Measurements from ENCODE around the gene GUCA1A. TPM values are rescaled to one million over a fixed set of nuclear protein-coding genes. Genes with fewer than 3 reads are reported as not detected.
A peak's percentile ranks its signal among the peaks of the same experiment; 100 is the strongest.
"Not testable (repeated sequence)": the region's sequence is repeated elsewhere in the genome, so short reads cannot be mapped to it uniquely, and the experiment has no call there.

Gene GUCA1A
- total RNA-seq, 1 donor from 2014 or later, result 0.41 TPM

GRCh38 chr6:42166444-42167141, 6.6 kb upstream of the GUCA1A start:
- Mint-ChIP-seq H3K27ac (peak overlapping the region; percentile 82), H3K9me3 (no peaks in the 10 kb centered on the region), H3K4me1 (ENCODE audit: unreplicated experiment) (peaks cover 8% of the 10 kb centered on the region), H3K4me3 (no peak overlapping the region), H3K27me3 (peaks cover 4% of the 10 kb centered on the region), H3K36me3 (no peaks in the 10 kb centered on the region)
- DNase-seq (ENCODE audit: extremely low spot score, unreplicated experiment), result peak; percentile 83
- TF ChIP-seq CTCF (conservative IDR thresholded peaks at IDR 0.05), result peak; percentile 92

DNA sequence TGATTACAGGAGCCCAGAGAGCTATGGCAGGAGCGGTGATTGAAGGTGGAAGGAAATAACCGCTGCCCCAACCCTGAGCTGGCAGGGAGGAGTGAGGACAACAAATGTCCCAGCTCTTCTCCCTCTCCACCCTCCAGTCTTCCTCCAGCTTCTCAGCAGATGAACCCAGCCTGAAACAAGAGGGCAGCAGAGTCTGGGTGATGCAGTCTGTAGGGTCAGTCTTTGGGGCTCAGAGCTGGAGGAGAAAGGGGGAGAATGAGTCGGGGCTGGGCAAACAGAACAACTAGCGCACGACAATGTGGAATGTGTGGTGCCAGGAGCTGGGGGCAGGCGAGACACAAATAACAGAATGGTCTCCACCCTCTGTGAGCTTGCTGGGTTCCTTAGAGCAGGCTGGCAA, 4.5 kb upstream of the GUCA1A start:
- peaks cover 8% of the 10 kb centered on the region for H3K4me1 Mint-ChIP-seq (ENCODE audit: unreplicated experiment)
- TF ChIP-seq CTCF (conservative IDR thresholded peaks at IDR 0.05), result no peak
- H3K9me3 Mint-ChIP-seq, result no peaks in the 10 kb centered on the region
- H3K36me3 Mint-ChIP-seq, result no peaks in the 10 kb centered on the region
- H3K4me3 Mint-ChIP-seq, result no peak overlapping the region
- DNase-seq (ENCODE audit: extremely low spot score, unreplicated experiment), result no peak
- H3K27me3 Mint-ChIP-seq, result peaks cover 4% of the 10 kb centered on the region
- H3K27ac Mint-ChIP-seq, result peak overlapping the region; percentile 32

DNA sequence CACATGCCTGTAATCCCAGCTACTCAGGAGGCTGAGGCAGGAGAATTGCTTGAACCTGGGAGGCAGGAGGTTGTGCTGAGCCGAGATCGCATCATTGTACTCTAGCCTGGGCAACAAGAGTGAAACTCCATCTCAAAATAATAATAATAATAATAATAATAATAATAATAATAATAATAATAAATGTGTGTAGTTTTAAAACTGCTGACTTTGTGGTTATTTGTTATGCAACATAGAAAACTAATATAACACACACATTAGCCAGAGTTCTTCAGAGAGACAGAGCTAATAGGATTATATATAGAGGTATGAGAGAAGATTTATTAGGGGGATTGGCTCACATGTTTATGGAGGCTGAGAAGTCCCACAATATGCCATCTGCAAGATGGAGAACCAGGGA, 3.4 kb upstream of the GUCA1A start:
- H3K9me3 Mint-ChIP-seq; H3K4me3 Mint-ChIP-seq; H3K36me3 Mint-ChIP-seq; H3K27ac Mint-ChIP-seq; DNase-seq (ENCODE audit: extremely low spot score, unreplicated experiment); H3K27me3 Mint-ChIP-seq; H3K4me1 Mint-ChIP-seq (ENCODE audit: unreplicated experiment): not testable (repeated sequence)

- no peak overlapping the region for H3K4me3 Mint-ChIP-seq
- H3K27me3 Mint-ChIP-seq, result no peaks in the 10 kb centered on the region
- H3K9me3 Mint-ChIP-seq, result no peaks in the 10 kb centered on the region
- DNase-seq (ENCODE audit: extremely low spot score, unreplicated experiment), result no peak
- no peak for TF ChIP-seq CTCF (conservative IDR thresholded peaks at IDR 0.05)
- H3K27ac Mint-ChIP-seq, result no peak overlapping the region
- H3K4me1 Mint-ChIP-seq (ENCODE audit: unreplicated experiment), result no peaks in the 10 kb centered on the region
- no peaks in the 10 kb centered on the region for H3K36me3 Mint-ChIP-seq
Observed at GRCh38 chr6:42171813-42172581, 1.2 kb upstream of the GUCA1A start.

DNA sequence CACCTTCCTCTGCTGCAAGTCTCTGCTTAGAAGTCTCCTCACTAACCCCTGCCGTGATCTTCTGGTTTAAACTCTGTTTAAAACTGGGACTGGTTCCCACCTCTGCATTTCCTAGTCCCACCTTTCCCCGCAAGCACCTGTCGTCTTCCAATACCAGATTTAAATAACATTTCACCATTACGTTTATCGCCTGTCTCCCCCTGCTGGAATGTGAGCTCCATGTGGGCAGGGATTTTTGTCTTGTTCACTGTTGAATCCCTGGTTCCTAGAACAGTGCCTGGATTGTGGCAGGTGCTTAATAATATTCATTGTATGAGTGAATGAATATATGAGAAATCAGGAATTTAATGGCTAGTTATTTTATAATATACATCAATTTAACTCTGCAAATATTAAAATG, 2.7 kb downstream of the GUCA1A start:
- Mint-ChIP-seq H3K27ac (no peak overlapping the region), H3K9me3 (no peaks in the 10 kb centered on the region), H3K27me3 (peaks cover 6% of the 10 kb centered on the region), H3K4me3 (no peak overlapping the region), H3K4me1 (ENCODE audit: unreplicated experiment) (no peaks in the 10 kb centered on the region), H3K36me3 (no peaks in the 10 kb centered on the region)
- DNase-seq (ENCODE audit: extremely low spot score, unreplicated experiment), result no peak
- peak; percentile 38 for TF ChIP-seq CTCF (conservative IDR thresholded peaks at IDR 0.05)

DNA sequence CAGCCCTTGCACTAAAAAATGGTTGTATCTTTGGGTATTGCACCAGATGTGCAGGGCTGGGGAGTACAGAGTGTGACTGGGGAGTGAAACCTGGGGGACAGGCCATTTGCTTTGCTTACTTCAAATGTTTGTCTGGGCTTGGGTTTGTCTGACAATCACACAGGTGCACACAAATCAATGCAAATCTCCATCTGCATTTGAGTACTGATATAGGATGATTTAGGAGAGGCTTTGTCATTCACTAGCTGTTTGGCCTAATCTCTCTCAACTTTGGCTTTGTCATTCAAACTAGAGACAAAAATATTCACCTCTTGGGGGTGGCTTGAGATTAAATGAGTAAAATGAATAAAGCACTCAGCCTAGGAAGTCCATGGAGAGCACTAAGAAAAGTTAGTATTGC, 3.8 kb downstream of the GUCA1A start:
- H3K36me3 Mint-ChIP-seq, result no peaks in the 10 kb centered on the region
- no peak overlapping the region for H3K27ac Mint-ChIP-seq
- no peaks in the 10 kb centered on the region for H3K4me1 Mint-ChIP-seq (ENCODE audit: unreplicated experiment)
- H3K9me3 Mint-ChIP-seq, result no peaks in the 10 kb centered on the region
- H3K4me3 Mint-ChIP-seq, result no peak overlapping the region
- H3K27me3 Mint-ChIP-seq, result peaks cover 6% of the 10 kb centered on the region
- no peak for DNase-seq (ENCODE audit: extremely low spot score, unreplicated experiment)
- TF ChIP-seq CTCF (conservative IDR thresholded peaks at IDR 0.05), result no peak
